ENCODE results near the gene SUSD6.
A peak's percentile ranks its signal among the peaks of the same experiment; 100 is the strongest.

Gene SUSD6

DNA sequence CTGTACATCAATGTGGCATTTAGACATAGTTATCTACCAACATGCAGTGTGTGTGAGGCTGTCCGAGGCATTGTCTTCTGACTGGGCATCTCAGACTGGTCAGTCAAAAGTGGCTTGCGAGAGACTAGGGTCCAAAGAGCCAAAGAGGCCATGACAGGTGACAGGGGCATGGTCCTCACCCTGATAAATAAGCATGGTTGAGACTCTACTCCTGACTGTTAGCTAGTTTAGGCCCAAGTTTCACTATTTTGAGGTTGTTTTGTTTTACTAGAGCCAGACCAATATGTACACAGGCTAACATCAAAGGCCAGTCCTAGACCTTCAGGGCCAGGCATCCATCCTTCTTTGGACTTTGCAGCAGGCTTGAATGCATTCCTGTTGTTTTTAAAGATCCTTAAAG lies 78.6 kb downstream of the SUSD6 start:
- H3K56ac ChIP-seq (ENCODE audit: low read length): no peak overlapping the region
- no peaks in the 10 kb centered on the region for H3K36me3 ChIP-seq (ENCODE audit: control insufficient read depth, insufficient read depth, low read length)
- no peak overlapping the region for H3K4me3 ChIP-seq (ENCODE audit: low read length)
- H3K4me1 ChIP-seq (ENCODE audit: control insufficient read depth, low read depth, low read length): peaks cover 14% of the 10 kb centered on the region
- no peaks in the 10 kb centered on the region for H3K79me2 ChIP-seq (ENCODE audit: control insufficient read depth, insufficient read depth, low read length)
- no peaks in the 10 kb centered on the region for H3K79me1 ChIP-seq (ENCODE audit: low read length)
- H3K23ac ChIP-seq (ENCODE audit: low read length): no peak overlapping the region
- H2BK5ac ChIP-seq (ENCODE audit: low read length): no peak overlapping the region
- H4K5ac ChIP-seq (ENCODE audit: low read length): no peak overlapping the region
- no peaks in the 10 kb centered on the region for H3K27me3 ChIP-seq (ENCODE audit: insufficient read depth, low read length, poor library complexity)
- H2BK120ac ChIP-seq (ENCODE audit: low read depth, low read length): no peak overlapping the region
- no peak overlapping the region for H3K27ac ChIP-seq (ENCODE audit: low read depth, low read length)
- H3K4ac ChIP-seq (ENCODE audit: low read depth, low read length): no peak overlapping the region
- no peak overlapping the region for H2BK15ac ChIP-seq (replicated peaks; ENCODE audit: low read depth)
- H3K4me2 ChIP-seq (ENCODE audit: low read length): no peak overlapping the region
- no peak overlapping the region for H3K18ac ChIP-seq (ENCODE audit: low read length)
- no CpG with 5 or more reads among the region's 2 CpGs for WGBS (ENCODE audit: extremely low coverage, insufficient coverage, low lambda C conversion rate)
- no peak overlapping the region for H3K9ac ChIP-seq (ENCODE audit: low read length)
- no peak for DNase-seq
- H2AK5ac ChIP-seq (ENCODE audit: low read length): no peak overlapping the region
- H4K8ac ChIP-seq (ENCODE audit: low read depth, low read length): no peak overlapping the region

DNA sequence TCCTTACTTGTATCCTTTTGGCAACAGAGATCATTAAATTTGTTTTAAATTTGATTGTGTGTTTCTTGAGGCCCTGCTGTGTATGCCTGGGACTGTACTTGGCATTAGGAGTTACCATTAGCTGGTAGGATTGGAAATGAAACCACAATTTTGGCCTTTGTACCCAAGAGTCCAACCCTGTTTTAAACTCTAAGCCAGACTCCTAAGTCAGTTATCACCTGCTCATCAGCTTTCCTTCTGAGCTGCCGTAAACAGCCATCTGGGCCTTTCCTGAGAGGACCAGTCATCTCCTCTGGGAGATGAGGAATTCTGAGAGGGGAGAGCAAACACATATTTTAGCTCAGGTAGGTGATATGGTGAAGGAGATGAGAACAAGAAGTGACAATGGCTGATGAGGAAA lies 81.2 kb downstream of the SUSD6 start:
- Histone ChIP-seq H3K36me3 (ENCODE audit: control insufficient read depth, insufficient read depth, low read length) (no peaks in the 10 kb centered on the region), H3K79me2 (ENCODE audit: control insufficient read depth, insufficient read depth, low read length) (no peaks in the 10 kb centered on the region), H4K5ac (ENCODE audit: low read length) (no peak overlapping the region), H3K4ac (ENCODE audit: low read depth, low read length) (no peak overlapping the region), H2BK5ac (ENCODE audit: low read length) (no peak overlapping the region), H3K18ac (ENCODE audit: low read length) (no peak overlapping the region), H3K79me1 (ENCODE audit: low read length) (no peaks in the 10 kb centered on the region), H3K9ac (ENCODE audit: low read length) (no peak overlapping the region), H3K4me2 (ENCODE audit: low read length) (no peak overlapping the region), H3K56ac (ENCODE audit: low read length) (no peak overlapping the region), H2BK120ac (ENCODE audit: low read depth, low read length) (no peak overlapping the region), H2AK5ac (ENCODE audit: low read length) (no peak overlapping the region), H3K27ac (ENCODE audit: low read depth, low read length) (no peak overlapping the region), H2BK15ac (replicated peaks; ENCODE audit: low read depth) (no peak overlapping the region), H3K4me1 (ENCODE audit: control insufficient read depth, low read depth, low read length) (peaks cover 14% of the 10 kb centered on the region), H3K4me3 (ENCODE audit: low read length) (no peak overlapping the region), H3K23ac (ENCODE audit: low read length) (no peak overlapping the region), H3K27me3 (ENCODE audit: insufficient read depth, low read length, poor library complexity) (no peaks in the 10 kb centered on the region), H4K8ac (ENCODE audit: low read depth, low read length) (no peak overlapping the region)
- no CpG with 5 or more reads among the region's 1 CpG for WGBS (ENCODE audit: extremely low coverage, insufficient coverage, low lambda C conversion rate)
- no peak for DNase-seq

DNA sequence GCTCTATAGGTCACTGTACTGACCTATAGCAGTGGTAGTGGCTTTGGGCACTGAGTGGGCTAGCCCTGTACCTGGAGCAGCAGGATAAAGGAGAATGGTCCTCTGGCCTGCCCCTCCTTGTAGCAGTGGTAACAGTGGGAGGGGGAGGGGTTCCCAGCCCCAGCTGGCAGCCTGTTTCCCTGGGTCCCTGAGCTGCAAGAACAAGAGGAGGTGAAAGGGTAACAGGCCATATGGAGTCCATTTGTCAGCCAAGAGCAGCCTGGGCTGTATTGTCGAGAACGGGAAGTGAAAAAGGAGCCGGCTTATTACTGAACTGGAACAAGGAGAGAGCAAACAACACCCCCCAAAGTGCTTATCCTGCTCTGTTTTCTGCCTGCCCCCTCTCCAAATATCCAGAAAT lies 81.7 kb downstream of the SUSD6 start:
- H4K5ac ChIP-seq (ENCODE audit: low read length): no peak overlapping the region
- H3K4me2 ChIP-seq (ENCODE audit: low read length): no peak overlapping the region
- DNase-seq: no peak
- H3K4me3 ChIP-seq (ENCODE audit: low read length): no peak overlapping the region
- H3K27ac ChIP-seq (ENCODE audit: low read depth, low read length): no peak overlapping the region
- H2BK5ac ChIP-seq (ENCODE audit: low read length): no peak overlapping the region
- H3K9ac ChIP-seq (ENCODE audit: low read length): no peak overlapping the region
- H2BK15ac ChIP-seq (replicated peaks; ENCODE audit: low read depth): no peak overlapping the region
- no peak overlapping the region for H3K4ac ChIP-seq (ENCODE audit: low read depth, low read length)
- H4K8ac ChIP-seq (ENCODE audit: low read depth, low read length): no peak overlapping the region
- H3K23ac ChIP-seq (ENCODE audit: low read length): no peak overlapping the region
- no peaks in the 10 kb centered on the region for H3K36me3 ChIP-seq (ENCODE audit: control insufficient read depth, insufficient read depth, low read length)
- peaks cover 14% of the 10 kb centered on the region for H3K4me1 ChIP-seq (ENCODE audit: control insufficient read depth, low read depth, low read length)
- H3K18ac ChIP-seq (ENCODE audit: low read length): no peak overlapping the region
- no CpG with 5 or more reads among the region's 3 CpGs for whole genome bisulfite sequencing (ENCODE audit: extremely low coverage, insufficient coverage, low lambda C conversion rate)
- no peak overlapping the region for H2AK5ac ChIP-seq (ENCODE audit: low read length)
- H2BK120ac ChIP-seq (ENCODE audit: low read depth, low read length): no peak overlapping the region
- H3K79me1 ChIP-seq (ENCODE audit: low read length): no peaks in the 10 kb centered on the region
- no peaks in the 10 kb centered on the region for H3K79me2 ChIP-seq (ENCODE audit: control insufficient read depth, insufficient read depth, low read length)
- no peaks in the 10 kb centered on the region for H3K27me3 ChIP-seq (ENCODE audit: insufficient read depth, low read length, poor library complexity)
- H3K56ac ChIP-seq (ENCODE audit: low read length): no peak overlapping the region

DNA sequence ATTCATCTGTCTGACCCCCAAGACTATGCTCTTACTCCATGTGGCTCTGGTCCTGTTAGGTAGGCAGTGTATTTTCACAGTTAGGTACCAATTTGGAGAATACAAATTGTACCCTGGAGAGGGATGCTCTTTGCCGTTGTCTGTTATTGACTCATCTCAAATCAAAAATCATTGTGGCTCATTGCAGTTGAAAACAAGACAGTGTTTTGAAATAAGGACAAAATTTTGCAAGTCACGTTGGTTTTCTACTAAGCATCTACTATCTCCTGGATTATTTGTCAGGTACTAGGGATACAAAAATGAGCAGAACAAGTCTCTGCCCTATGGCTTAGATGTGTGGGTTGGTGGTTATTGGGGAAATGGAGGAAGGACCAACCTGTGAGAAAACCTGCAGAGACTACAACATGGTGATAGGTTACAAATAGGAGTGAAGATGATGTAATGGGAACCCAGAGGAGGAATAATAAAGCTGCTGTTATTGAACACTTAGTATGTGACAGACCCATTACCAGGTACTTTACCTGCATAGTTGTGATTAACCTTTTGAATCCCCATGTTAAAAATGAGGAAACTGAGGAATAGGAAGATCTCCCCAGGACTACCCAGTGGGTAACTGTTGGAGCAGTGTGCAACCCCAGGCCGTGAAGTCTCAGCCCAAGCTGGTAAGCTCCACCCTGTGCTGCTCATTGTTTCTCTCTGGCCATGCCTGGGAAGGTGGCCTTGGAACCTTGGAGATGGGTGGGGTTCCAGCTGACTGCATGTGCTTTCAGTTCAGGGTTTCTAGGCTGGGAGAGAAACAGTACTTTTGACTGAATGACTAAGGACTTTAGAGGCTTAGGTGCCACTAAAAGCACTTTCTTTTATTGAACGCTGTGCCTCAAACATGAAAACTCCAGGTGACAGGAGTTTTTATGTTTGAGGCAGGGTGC lies 82.7 kb downstream of the SUSD6 start:
- no peak overlapping the region for H3K27ac ChIP-seq (ENCODE audit: low read depth, low read length)
- H3K79me2 ChIP-seq (ENCODE audit: control insufficient read depth, insufficient read depth, low read length): no peaks in the 10 kb centered on the region
- H4K5ac ChIP-seq (ENCODE audit: low read length): no peak overlapping the region
- no peak overlapping the region for H3K4ac ChIP-seq (ENCODE audit: low read depth, low read length)
- H4K8ac ChIP-seq (ENCODE audit: low read depth, low read length): no peak overlapping the region
- no peaks in the 10 kb centered on the region for H3K36me3 ChIP-seq (ENCODE audit: control insufficient read depth, insufficient read depth, low read length)
- H3K18ac ChIP-seq (ENCODE audit: low read length): no peak overlapping the region
- H3K4me1 ChIP-seq (ENCODE audit: control insufficient read depth, low read depth, low read length): peaks cover 16% of the 10 kb centered on the region
- no peak overlapping the region for H2AK5ac ChIP-seq (ENCODE audit: low read length)
- no peak overlapping the region for H3K9ac ChIP-seq (ENCODE audit: low read length)
- no peak overlapping the region for H2BK120ac ChIP-seq (ENCODE audit: low read depth, low read length)
- no peak overlapping the region for H3K56ac ChIP-seq (ENCODE audit: low read length)
- no peak overlapping the region for H3K4me3 ChIP-seq (ENCODE audit: low read length)
- peak; percentile 8 for DNase-seq
- H3K23ac ChIP-seq (ENCODE audit: low read length): no peak overlapping the region
- H2BK5ac ChIP-seq (ENCODE audit: low read length): no peak overlapping the region
- no peaks in the 10 kb centered on the region for H3K79me1 ChIP-seq (ENCODE audit: low read length)
- no CpG with 5 or more reads among the region's 4 CpGs for WGBS (ENCODE audit: extremely low coverage, insufficient coverage, low lambda C conversion rate)
- no peak overlapping the region for H2BK15ac ChIP-seq (replicated peaks; ENCODE audit: low read depth)
- H3K4me2 ChIP-seq (ENCODE audit: low read length): no peak overlapping the region
- no peaks in the 10 kb centered on the region for H3K27me3 ChIP-seq (ENCODE audit: insufficient read depth, low read length, poor library complexity)

DNA sequence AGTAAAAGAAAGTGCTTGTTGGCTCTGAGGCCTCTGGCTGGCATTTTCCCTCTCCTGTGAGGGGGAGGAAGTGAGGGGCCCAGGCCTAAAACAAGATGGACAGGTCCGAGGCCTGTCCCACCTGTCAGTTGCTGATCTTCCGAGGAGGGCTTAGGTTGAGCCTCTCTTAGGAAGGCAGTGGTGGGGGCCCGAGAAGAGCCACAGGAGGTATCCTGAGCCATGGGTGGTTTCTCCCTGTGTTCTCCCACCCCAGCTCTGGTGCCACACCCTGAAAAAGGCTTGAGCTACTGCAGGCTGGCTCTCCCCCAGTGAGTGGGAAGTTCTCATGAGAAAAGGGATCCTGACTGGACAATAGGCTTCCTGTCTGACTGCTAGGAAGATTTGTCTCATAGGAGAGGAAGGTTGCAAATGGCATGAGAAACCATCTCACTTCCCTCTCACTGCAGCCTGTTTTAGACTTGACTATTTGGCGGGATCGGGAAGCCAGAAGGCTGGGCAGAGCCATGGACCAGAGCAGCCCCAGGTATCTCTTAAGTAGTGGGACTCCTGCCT lies 83.4 kb downstream of the SUSD6 start:
- Histone ChIP-seq H2BK5ac (ENCODE audit: low read length) (no peak overlapping the region), H3K27me3 (ENCODE audit: insufficient read depth, low read length, poor library complexity) (no peaks in the 10 kb centered on the region), H3K79me2 (ENCODE audit: control insufficient read depth, insufficient read depth, low read length) (no peaks in the 10 kb centered on the region), H3K4ac (ENCODE audit: low read depth, low read length) (no peak overlapping the region), H3K56ac (ENCODE audit: low read length) (no peak overlapping the region), H3K79me1 (ENCODE audit: low read length) (no peaks in the 10 kb centered on the region), H3K4me1 (ENCODE audit: control insufficient read depth, low read depth, low read length) (peaks cover 16% of the 10 kb centered on the region), H2BK120ac (ENCODE audit: low read depth, low read length) (no peak overlapping the region), H3K23ac (ENCODE audit: low read length) (no peak overlapping the region), H3K36me3 (ENCODE audit: control insufficient read depth, insufficient read depth, low read length) (no peaks in the 10 kb centered on the region), H2BK15ac (replicated peaks; ENCODE audit: low read depth) (no peak overlapping the region), H4K8ac (ENCODE audit: low read depth, low read length) (no peak overlapping the region), H2AK5ac (ENCODE audit: low read length) (no peak overlapping the region), H4K5ac (ENCODE audit: low read length) (no peak overlapping the region), H3K18ac (ENCODE audit: low read length) (no peak overlapping the region), H3K9ac (ENCODE audit: low read length) (no peak overlapping the region), H3K4me3 (ENCODE audit: low read length) (no peak overlapping the region), H3K27ac (ENCODE audit: low read depth, low read length) (no peak overlapping the region), H3K4me2 (ENCODE audit: low read length) (no peak overlapping the region)
- WGBS (ENCODE audit: extremely low coverage, insufficient coverage, low lambda C conversion rate): no CpG with 5 or more reads among the region's 5 CpGs
- DNase-seq: no peak

All from mesendoderm (in vitro differentiated cells).